ENCODE results near the gene SPDYE5. TPM values are rescaled to one million over a fixed set of nuclear protein-coding genes. Genes with fewer than 3 reads are reported as not detected.

The SPDYE5 gene
- polyA plus RNA-seq, 4 donors, result 1.7 to 3.2 (median 1.8) TPM

GRCh38 chr7:75536491-75536890 lies 44.4 kb downstream of the SPDYE5 start:
- no peak for DNase-seq (ENCODE audit: low read depth in 4 of 4, low spot score in 3 of 4)

DNA sequence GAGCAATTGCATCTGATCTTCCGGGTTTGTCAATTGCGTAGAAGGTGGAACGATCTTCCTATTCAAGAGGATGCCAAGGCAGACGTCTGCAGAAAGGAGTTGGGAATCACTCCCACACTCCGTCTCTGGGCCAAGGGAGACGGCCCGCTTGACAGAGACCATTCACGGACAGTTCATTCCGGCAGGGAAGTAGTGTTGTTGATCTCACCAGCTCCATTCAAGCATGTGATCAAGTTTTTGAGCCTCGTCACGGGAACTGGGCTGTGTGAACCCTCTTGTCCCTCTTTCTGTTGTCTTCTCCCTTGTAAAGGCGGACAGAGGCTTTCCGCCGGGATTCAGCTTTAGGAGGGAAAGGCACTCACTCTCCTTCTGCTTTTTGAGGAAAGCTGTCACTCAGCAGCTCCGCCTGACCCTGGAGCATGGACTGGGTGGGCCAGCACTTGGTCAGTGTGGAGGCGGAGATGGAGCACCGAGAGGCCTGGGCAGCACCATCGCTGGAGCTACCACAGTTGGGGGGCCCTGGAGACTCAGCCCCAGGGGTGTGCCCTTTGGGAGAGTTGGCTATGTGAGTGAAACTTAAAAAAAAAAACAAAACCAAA lies 44.9 kb downstream of the SPDYE5 start:
- no peak for DNase-seq (ENCODE audit: low read depth in 4 of 4, low spot score in 3 of 4)

DNA sequence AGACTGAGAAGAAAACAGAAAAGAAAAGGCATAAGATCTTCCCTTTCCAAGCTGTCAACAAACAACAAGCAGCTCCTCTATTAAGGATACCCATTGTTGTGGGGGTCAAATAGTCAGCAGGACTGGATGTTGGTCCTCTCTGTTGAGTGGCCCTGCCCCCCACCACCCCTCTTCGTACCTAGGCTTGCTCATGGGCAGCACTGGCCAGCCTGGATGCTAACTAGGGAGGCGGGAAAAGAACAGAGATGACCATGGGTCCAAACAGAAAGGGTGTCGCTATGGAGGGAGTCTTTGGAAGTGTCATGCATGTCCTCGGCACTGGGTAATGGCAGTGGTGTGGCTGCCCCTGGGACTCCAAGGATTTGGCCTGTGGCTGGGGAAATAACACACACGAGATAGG lies 45.6 kb downstream of the SPDYE5 start:
- no peak for DNase-seq (ENCODE audit: low read depth in 4 of 4, low spot score in 3 of 4)

- DNase-seq (ENCODE audit: low read depth in 4 of 4, low spot score in 3 of 4), result no peak
These were observed 54.3 kb downstream of the SPDYE5 start for GRCh38 chr7:75546237-75547015.

Other genes with a start within 250 kb of the SPDYE5 start
- gene TRIM73, start 96.7 kb upstream of the SPDYE5 start, polyA plus RNA-seq (ENCODE audit: insufficient read length in 4 of 4), result 1 to 10 TPM; 2.9 to 6.6 (median 4.3) TPM
- gene POM121C, start 6.0 kb upstream of the SPDYE5 start, polyA plus RNA-seq (ENCODE audit: insufficient read length in 4 of 4), result 10 to 100 TPM; 48.6 to 68.6 (median 53.7) TPM
- 10 to 100 TPM; 32.1 to 36.8 (median 35.4) TPM for gene HIP1, start 246.6 kb downstream of the SPDYE5 start, polyA plus RNA-seq (ENCODE audit: insufficient read length in 4 of 4)

Data from right renal pelvis (tissue), 4 donors.